GM15510 (cell line): ENCODE measurements around the gene GALNT2.

Experiments
- POLR2A ChIP-seq: IDR thresholded peaks from 3 replicates; pipeline ENCODE4 v1.6.1; 2011; ENCODE audit warnings: borderline replicate concordance; ENCODE audit not compliant: insufficient read length; ENCODE audit errors: extremely low read depth

GALNT2 gene

DNA sequence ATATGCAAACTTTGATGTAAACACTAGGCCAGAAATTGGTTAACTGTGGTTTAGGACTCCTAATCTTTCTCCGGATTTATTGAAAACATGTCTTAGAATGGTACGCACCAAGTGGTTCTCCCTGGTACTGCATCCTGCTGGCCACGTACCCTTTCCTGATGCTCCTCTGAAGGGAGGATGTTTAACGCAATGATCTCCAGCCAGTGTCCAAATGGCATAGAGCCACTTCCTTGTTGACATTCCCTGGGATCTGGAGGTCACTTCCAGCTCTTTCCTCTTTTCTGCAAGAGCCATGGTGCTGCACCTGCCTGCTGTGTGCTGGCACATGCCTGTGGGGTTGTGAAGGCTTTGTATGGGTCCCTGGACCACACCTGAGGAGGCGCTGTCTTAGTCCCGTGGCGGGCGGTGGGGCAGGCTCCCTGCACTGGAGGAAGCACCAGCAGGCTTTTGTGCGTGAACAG lies 53.9 kb downstream of the GALNT2 start:
- TF ChIP-seq POLR2A: no peak

DNA sequence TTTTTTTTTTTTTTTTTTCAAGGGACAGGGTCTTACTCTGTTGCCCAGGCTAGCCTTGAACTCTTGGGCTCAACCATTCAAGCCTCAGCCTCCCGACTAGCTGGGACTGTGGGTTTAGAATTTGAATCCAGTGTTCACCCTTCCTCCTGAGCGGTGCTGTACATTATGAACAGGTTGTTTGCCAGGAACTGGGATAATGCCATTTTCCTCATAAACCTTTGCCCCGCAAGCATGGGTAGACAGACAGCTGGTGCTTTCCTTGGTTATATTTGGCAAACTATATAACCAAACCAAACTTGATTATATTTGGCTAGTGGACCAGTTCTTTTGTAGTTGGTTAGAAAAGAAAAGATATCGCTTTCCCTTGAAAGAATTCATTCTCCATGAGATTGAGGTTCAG lies 54.9 kb downstream of the GALNT2 start:
- TF ChIP-seq POLR2A: no peak

DNA sequence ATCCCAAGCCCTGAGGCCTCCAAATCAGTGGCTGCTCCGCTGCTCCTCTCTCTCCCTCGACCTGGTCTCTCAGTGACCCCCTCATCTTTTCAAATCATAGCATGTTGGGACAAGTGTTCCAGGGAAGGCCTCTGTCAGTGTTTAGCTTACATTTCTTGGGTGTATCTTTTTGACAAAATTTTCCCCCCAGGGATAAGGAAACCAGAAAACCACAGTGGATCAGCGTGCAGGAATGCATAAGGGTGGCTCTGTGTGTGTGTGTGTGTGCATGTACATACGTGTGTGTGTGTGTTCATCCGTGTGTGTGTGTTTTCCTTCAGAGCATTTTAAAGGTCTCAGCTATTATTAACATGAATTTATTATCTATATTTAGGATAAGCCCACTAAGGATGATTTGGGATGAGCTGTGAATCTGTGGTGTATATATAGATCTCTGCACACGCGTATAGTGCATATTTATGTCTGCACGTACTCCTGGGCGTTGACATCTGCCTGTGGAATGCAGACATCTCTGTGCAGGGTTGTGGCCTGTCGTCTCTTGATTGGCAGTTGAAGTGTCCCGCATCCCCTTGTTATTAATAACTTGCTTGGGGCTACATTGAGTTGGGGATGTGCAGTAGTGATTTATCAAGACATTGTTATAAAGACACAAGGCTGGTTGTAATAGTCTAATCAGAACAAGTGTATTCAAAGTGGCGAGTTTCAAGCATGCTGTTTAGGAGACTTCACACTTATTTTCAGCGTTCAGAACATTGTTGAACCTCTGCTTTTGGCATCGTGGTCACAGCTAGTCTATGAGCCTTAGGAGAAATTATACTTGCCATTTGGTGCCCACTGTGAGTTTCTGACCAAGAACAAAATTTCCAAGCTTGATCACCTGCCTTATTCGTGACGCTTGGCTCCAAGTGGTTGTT lies 55.6 kb downstream of the GALNT2 start:
- no peak for TF ChIP-seq POLR2A

DNA sequence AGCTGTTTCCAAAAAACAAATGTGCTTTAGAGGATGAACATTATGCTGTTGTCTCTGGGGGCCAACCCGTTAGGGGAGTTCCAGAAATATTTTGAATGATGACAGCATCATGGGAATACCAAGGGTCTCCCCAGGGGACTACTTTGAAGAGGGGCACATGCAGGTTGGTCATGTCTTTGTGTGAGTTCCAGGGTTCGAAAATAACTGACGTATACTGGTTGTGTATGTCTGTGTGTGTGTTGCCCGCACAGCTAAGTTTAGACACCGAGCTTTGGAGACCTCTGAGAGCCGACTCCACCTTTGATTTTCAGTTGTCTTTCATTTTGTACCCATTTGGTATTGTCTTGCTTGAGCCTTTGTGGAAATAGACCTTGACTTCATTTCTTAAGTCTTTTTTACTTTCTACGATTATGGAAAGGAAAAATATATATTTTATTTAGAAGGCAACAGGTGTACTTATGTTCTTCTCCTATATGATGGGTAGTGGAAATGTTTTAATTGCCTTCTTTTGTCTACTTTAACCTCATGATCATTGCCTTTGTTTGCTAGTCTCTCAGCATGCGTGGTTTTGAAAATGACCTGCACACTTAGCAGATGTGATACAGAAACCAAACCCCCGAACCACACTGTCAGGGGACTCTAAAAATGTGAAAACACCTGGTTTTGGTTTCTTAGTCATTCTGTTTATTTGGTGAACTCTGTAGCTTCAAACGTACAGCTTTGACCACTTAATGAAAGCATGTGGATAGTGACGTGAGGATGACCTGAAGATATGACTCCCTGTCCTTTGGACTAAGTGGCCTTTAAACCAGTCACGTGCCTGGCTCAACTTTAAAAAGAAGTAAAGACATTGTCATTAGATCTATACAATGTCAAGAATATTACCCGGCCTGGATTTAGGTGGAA lies 56.5 kb downstream of the GALNT2 start:
- no peak for TF ChIP-seq POLR2A

DNA sequence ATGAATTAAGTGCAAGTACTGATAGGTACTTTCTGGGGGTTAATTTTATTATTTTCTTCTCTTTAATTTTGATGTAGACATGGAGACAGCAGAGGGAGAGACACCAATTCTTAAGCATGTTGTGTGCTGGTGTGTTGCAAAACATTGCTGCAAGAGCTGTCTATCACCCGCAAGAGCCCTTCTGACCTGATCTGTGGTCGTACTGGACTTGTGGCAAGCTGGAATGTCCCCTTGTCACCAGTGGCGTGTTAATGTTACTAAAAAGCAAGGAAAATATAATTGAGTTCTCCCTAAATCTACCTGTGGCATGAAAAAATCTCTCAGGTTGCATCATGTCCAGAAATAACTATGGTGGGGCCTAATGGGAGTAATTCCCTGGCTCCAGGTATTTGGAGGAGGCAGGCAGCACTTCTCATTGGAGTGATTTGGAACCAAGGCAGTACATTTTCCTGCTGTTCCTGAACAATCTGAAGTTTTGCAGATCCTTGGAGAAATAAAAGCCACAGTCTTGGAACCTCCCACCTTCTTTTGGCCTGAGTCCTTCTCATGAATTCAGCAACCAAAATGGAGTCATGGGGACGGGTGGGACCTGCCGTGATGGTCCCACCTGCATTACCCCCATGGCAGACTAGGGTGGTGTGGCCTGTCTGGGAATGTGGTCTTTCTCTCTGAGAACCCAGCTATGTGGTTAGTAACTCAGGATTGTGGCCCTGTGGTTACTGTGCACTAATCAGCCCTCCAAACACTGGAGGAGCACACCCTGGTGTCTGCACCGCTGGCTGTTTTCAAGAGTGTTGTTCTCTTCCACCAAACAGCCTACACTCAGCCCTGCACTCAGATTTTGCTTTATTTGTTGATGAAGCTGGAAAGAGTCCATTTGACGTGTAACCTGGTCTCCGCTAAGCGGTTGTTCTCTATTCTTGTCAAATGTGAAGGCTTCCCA lies 57.4 kb downstream of the GALNT2 start:
- TF ChIP-seq POLR2A: no peak

DNA sequence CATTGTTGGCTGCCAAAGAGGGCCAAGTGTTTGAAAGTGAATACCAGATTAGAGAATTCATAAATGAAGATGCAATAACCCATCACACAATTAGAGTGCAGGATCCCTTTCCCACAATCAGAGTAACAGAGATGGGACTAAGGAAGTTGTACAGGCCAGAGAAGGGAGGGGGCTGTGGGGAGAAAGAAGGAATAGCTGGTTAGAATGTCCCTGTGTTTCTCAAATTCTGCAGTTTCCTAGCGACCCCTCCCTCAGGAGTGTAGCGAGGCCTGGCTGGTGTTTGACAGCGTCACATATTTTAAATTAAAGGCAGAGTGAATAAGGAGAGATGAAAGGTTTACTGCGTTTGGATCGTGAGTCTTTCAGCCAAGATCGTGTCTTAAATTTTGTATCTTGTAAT lies 58.1 kb downstream of the GALNT2 start:
- TF ChIP-seq POLR2A: no peak

DNA sequence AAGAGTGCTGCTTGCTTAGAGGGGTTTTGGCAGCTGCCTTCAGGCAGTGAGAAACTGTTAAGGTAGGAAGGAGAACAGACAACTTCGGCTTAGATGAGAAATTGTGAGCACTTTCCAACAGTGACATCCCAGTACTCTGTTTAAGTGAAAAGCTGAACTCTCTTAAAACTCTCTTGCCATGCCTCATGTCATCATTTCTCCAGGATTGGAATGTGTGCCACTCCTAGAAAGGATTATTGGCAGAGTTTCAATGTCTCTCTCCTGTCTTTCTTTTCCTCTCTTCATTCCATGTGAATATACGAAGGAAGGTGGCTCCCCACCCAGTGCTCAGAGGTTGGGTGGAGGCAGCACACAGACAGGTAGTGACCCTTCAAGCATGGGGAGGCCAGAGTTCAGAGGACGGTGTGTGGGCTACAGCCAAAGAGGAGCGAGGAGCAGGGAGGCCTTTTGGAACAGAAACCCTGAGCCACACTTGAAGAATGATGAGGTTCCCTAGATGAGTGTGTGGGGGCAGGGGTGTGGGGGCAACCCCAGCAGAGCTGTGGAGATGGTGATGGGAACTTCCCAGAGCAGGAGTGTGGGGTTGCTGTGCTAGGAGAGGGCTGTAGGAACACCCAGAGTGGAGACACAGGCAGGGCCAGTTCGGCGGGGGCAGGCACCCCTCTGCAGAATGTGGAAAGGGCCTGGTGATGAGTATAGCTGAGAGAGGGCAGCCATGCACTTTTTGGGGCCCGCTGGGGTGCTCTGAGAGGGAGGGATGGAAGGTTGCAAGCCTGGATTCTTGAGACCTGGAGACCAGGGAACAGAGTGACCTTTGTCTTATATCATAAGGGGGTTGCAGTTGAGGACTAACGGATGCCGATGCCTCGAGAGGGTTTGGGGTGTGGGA lies 58.8 kb downstream of the GALNT2 start:
- TF ChIP-seq POLR2A: no peak

DNA sequence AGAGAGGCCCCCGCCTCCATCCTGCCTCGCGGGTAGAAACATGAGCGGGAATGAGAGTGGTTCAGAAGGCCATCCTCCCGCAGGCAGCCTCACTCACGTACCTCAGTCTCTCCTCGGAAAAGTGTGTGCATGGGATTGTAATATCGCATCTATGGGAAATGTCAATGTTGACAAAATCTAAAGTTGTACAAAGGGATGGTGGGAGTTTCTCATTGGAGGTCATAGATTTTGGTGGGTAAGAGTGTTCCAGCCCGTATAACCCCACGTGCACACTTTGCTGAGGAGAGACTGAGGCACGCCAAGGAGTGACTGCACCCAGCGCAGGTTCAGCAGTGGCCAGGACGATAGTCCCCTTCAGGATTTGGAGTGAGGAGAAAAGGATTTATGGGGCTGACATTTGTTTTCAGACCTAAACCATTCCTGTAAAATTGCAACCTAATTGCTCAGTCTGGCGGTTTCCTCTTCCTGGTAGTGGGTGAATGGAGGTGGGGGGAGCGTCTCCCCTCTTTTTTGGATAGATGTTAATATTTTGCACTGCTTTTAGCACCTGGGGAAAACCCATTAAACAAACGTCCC lies 59.6 kb downstream of the GALNT2 start:
- no peak for TF ChIP-seq POLR2A

DNA sequence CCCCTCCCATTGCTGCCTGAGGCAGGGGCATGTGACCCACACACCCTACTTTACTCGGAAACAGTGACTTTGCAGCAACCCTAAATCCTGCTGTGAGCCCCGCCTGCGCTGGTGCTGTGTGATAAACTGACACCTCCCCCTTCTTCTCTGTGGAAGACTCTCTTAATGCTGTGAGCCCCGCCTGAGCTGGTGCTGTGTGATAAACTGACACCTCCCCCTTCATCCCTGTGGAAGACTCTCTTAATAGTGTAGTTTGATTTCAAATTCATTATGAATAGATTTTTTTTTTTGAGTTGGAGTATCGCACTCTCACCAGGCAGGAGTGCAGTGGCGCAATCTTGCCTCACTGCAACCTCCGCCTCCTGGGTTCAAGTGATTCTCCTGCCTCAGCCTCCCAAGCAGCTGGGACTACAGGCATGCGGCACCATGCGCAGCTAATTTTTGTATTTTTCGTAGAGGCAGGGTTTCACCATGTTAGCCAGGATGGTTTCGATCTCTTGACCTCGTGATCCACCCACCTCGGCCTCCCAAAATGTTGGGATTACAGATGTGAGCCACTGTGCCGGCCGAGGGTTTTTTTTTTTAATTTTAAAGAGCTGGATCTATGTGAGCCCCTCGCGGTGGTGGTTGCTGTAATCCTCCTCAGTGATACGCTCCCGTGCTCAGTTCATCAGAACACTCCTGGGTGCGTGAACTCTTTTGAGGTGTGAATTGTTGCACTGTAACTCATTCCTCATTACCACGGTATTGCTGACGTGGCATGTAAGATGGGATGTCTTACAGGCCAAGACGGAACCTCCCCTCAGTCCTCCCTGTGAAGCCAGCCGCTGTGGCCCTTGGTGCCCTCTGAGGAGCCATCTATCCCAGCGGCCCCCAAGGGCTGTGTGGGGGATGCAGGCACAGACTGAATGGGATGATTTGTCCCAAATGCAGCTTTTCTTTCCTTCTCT lies 60.3 kb downstream of the GALNT2 start:
- TF ChIP-seq POLR2A: no peak

DNA sequence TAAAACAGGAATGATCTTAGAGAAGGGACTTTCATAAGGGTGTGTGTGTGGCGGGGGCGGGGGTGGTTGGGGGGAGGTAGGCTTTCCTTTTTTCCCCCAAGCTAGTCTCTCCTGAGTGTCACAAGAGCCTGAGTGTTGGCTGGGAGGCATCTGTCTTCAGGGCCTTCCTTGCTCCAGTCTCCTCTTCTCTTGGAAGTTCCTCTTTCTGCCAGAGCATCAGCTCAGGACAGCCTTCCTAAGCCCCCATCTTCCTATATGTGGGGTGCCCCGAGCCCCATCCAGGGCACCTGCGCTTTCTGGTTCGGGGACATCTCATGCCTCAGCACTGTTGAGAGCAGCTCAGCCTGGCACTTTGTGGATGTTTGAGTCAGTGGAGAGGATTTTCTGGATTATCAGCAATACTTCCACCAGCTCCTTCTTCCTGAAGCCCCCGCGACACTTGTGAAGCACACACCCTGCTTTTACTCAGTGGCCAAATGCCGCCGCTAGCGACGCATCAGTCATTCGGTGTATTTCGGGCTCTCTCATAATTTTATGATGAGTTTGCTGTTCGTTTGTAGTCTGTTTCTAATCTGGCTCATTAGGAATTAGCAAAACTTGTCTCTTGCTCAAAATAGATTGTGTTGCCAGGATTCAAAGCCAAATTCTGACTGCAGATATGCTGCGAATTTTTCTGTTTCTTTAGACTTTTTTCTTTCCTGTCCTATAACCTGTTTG lies 61.7 kb downstream of the GALNT2 start:
- TF ChIP-seq POLR2A: no peak

DNA sequence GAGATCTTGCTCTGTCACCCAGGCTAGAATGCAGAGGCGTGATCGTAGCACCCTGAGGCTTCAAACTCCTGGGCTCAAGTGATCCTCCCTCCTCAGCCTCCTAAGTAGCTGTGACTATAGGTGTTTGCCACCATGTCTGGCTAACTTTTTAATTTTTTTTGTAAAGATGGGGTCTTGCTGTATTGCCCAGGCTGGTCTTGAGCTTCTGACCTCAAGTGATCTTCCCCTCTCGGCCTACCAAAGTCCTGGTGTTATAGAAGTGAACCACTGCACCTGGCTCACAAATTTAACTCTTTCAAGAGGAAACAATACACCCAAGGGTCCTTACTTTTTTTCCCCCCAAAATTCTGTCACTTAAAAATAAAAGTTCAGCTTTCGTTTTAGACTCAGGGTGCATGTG lies 62.3 kb downstream of the GALNT2 start:
- no peak for TF ChIP-seq POLR2A

DNA sequence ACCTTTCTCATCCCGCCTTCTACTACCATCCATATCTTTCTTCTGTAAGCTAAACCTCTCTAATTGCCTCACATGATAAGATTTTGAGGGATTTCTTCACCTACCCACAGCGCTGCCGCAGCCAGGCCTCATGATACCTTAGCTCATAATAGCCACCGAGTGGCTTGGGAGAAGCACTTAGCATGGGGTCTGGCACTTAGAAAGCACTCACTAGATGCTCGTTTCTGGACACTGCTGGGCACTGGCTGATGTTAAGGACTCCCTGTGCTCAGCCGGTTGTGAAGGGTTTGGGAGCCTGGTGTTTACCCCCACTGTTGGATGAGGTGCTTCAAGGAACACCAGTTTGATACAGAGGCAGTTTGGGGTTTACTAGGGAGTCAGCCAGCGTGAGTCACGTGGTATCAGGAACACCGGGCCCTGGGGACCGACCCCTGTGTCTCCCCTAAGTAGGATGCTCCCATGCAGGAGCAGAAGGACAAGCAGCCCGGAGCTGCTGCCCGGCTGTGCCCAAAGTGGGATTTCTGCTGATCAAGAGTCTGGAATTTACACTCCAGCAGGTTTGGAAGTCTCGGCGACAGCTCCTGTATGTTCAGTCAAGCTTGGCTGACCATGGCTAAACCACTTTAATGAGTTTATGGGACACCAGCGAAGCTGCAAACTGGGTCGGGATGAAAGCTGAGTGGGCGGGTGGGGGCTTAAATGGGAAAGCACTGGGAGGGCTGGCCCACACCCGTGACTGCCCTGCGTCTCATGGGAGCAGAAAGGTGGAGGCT lies 63.3 kb downstream of the GALNT2 start:
- TF ChIP-seq POLR2A: no peak
